ENCODE measurements around the gene GOLGA8F.
"Not testable (repeated sequence)": the region's sequence is repeated elsewhere in the genome, so short reads cannot be mapped to it uniquely, and the experiment has no call there.

The GOLGA8F gene

GRCh38 chr15:28378364-28378763 lies at the start of gene GOLGA8F:
GOLGA8F (plus strand) TSS chr15:28378664; CDS start chr15:28378762, 98 bp downstream.
- DNase-seq (ENCODE audit: low read depth in 2 of 2), result not testable (repeated sequence)

- DNase-seq (ENCODE audit: low read depth in 2 of 2), result not testable (repeated sequence)
Measured at GRCh38 chr15:28357984-28358383, 20.5 kb upstream of the GOLGA8F start, which contains the start of gene GOLGA6L24. GOLGA6L24 (minus strand) TSS chr15:28358084; CDS start chr15:28358023, 61 bp downstream.

GRCh38 chr15:28365502-28365901 lies 13.0 kb upstream of the GOLGA8F start:
- DNase-seq (ENCODE audit: low read depth in 2 of 2), result not testable (repeated sequence)

DNA sequence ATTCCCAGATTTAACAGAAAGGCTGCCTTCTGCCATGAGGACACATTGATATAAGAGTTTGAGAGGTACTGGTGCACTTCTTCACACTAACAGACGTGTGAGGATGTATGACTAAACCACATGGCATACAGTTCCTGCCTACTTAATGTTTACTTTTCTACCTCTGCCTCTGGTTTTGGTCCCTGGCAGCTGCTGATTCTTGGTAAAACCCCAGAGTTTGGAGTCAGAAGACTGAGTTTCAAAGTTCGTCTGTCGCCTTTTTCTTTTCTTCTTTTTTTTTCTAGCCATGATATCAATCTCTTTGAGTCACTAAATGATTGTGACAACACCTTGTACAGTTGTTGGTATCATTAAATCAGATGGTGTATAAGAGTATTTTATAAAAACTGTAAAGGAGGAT lies 1.6 kb downstream of the GOLGA8F start:
- DNase-seq (ENCODE audit: low read depth in 2 of 2), result not testable (repeated sequence)

DNA sequence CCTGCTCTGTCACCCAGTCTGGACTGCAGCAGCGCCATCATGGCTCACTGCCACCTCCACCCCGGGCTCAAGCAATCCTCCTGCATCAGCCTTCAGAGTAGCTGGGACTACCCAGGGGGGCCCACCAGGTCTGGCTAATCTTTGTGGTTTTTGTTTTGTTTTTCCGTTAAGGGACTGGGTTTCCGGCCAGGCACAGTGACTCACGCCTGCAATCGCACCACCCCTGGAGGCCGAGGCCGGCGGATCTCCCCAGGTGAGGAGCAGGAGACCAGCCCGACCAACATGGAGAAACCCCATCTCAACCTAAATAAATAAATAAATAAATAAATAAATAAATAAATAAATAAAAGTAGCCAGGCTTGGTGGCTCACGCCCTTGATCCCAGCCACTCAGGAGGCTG lies 17.6 kb downstream of the GOLGA8F start:
- not testable (repeated sequence) for DNase-seq (ENCODE audit: low read depth in 2 of 2)

DNA sequence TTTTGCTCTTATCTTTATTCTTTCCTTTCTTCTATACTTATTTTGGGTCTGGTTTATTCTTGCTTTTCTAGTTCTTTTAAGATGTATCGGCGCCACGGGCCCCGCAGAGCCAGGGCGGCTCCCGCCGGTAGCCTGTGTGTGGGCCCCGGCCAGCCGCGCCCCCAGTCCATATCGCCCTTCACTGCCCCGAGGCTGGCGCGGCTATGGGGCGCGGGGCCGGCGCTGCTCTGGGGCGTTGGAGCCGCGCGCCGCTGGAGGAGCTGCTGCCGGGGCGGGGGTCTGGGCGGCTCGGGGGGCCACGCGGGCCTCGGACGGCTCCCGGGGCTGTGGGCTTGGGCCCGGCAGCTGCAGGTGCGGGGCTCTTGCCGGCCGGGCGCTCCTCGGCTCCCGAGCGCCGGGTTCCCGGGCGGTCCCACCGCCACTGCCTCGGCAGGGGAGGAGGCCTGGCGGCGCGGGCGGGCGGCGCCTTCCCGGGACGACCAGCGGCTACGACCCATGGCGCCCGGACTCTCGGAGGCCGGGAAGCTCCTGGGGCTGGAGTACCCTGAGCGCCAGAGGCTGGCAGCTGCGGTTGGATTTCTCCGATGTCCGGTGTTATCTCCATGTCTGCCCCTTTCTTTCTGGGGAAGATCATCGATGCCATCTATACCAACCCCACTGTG lies 24.4 kb downstream of the GOLGA8F start:
- not testable (repeated sequence) for DNase-seq (ENCODE audit: low read depth in 2 of 2)

DNA sequence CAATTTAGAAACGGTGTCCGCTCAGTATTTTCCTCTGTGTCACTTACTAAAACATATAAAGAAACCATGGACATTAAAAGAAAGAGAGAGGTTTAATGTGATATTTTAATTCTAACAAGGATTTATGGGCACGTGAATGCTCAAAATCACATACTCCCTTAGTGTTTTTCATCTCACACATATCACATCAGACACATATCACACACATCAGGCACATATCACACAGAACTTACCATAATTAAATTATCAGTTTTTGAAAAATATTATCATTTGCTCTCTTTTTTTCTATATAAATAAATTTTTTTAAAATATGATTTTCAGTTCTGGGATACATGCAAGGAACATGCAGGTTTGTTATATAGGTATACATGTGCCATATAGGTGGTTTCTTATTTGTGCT lies 42.0 kb downstream of the GOLGA8F start:
- not testable (repeated sequence) for DNase-seq (ENCODE audit: low read depth in 2 of 2)

DNA sequence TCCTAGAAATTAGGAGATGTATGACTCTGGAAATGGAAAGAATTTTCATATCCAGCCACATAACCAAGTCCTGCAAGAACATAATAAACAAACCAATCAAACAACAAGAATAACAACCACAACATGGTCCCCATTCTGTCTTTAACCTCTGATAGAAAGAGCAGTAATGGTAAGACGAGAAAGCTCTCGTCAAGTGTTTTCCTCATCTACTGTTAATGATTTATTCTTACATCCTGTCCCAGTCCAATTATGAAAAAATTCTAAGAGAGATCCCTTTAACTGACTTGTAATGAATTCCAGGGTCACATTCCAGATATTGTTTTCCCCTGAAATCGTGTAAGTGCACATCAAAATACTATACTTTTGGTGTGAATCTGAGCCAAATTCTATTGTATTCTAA lies 57.1 kb downstream of the GOLGA8F start:
- not testable (repeated sequence) for DNase-seq (ENCODE audit: low read depth in 2 of 2)
